GM21825 (cell line): ENCODE data around the gene KLHDC10.
"Not testable (repeated sequence)": the region's sequence is repeated elsewhere in the genome, so short reads cannot be mapped to it uniquely, and the experiment has no call there.

Experiments
- ATAC-seq: cut with Tn5 transposase; IDR thresholded peaks from one replicate; pipeline ENCODE4 v1.9.1; 2021; ENCODE audit warnings: mild to moderate bottlenecking, moderate library complexity; ENCODE audit not compliant: unreplicated experiment

KLHDC10 gene

DNA sequence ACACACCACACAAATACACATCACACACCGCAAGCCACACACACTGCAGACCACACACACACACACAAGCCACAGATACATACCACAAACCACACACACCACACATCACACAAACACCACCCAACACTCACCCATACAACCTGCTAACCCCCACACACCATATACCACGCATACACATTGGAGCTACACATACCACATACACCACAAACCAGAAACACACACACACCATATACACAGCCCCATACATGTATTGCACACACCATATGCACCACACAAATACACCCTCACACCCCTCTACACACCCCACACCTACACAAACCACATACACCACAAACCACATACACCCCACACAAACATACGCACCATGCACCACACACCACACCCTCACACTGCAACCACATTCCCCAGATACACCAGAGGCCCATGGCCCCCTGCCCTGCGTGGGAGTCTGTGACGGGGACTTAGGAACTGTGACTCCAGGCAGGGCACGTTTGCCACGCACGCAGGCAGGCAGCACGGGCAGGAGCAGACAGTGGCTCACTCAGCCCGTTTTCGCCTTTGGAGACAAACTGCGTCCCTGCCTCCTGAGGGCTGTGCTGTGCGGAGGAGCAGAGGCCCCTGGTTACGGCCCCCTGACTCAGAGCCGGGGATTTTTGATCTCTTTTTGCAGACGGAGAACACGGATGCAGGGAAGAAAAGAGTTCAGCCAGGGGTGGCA, 82.3 kb downstream of the KLHDC10 start:
- ATAC-seq, result no peak

- no peak for ATAC-seq
Observed at GRCh38 chr7:130153211-130153908, 83.0 kb downstream of the KLHDC10 start.

DNA sequence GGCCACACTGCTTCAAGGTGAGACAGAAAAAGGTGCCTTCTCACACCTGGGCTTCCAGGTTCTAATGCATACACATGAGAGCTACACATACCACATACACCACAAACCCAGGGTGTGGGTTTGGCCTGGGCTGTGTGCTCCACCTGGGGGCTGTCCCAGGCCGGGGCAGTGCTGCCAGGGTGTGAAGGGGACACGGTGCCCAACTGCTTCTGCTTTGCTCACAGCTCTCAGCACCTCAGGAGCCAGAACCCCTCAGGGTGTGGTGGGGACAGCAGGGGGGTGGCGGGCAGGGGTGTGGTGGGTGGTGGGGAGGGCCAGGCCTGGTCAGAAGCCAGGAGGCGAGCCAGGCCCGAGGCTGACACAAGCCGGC, 83.8 kb downstream of the KLHDC10 start:
- no peak for ATAC-seq

DNA sequence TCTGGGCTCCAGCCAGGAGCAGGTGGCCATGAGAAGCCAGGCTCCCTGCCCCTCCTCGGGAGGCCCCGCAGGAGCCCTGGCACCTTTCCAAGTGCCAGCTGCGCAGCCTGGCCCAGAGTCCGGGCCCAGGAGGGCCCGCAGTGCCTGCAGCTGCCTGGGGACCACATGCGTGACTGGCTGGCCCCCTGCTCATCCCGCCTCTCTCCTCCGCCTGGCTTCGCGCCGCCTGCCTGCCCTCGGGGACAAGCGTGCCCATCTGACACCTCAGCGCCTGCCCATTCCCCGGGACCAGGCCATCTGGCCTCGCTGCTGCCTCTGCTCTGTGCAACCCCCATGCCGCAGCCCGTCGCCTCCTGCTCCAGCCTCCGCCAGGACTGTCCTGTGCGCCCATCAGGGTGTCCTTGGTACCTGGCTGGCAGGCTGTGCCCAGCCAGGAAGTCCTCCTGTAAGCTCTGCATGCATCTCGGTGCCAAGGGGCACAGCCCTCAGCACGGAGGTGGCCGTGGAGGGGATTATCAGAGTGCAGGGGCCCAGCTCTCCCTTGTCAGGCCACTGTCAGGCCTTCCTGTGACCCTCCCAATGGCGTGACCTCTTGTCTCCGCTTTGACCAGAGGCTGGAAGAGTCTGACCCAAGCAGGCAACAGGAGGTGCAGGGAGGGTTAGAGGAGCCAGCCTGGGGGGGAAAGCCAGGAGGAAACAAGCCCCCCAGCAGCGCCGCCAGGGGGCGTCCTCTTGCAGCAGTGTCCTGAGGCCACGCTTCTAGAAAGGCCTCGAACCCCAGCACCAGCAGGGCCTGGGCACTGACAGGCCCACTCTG, 84.4 kb downstream of the KLHDC10 start:
- no peak for ATAC-seq

DNA sequence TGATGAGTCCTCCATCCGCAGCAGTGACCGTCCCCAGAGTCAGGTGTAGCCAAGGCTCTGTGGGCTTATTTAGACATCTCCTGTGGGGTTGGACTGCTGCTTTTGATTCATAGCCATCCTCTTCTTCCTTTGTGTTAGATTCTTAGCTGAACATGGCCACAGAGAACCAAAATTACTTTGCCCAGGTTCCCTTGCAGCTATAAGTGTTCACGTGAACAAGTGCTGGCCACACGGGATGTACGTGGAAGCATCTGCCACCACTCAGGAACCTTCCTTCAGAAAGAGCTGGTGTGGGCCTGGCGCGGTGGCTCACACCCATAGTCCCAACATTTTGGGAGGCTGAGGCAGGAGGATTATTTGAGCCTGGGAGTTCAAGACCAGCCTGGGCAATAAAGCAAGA, 85.8 kb downstream of the KLHDC10 start:
- ATAC-seq, result no peak

DNA sequence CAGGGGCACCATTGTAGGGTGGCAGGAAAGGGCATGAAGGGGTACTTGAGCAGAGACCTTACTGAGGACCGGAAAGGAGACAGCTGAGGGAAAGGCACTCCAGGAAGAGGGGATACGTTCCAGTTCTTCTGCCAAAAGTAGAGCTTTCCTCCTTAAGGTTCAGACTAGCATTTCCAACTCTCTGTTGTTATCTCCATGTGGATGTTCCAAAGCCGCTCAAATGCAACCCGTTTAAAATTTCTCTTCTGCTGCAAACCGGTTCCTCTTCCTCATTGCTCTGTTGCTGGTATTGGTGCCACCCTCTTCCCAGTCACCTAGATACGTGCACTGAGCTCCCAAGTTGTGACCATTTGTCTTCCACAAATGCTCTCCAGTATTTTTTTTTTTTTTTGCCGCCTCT, 87.4 kb downstream of the KLHDC10 start:
- no peak for ATAC-seq

DNA sequence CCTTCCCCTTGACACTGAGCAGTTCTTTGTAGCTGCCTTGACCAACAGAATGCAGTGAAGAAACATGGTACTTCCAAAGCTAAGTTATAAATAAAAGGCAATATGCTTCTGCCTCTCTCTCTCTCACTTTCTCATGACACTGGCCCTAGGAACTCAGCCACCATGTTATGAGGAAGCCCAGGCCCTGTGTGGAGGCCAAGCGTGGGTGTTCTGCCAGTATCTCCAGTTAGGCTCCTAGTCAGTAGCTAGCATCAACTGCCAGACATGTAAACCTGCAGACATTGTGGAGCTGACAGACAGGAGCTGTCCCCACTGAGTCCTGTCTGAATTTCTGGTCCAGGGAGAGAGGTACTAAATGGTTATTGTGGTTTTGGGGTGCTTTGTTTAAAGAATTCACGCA, 89.7 kb downstream of the KLHDC10 start:
- no peak for ATAC-seq

DNA sequence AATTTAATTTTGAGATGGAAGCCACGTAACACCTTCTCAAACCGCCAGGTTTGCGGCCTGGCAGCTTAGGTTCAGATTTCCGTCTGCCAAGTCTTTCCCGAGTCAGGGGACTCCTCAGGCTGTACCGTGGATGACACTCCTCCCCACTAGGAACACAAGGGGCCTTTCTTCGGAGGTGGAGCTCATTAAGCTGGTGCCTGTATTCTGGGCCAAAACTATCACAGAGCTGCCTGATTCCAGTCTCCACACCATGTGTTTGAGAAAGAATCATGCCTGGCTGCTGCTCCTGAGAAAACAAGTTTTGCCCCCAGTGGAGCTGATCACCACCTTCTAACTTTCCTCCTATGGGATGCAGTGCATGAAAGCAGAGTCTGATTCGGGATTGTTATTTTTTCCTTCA, 90.1 kb downstream of the KLHDC10 start:
- ATAC-seq, result no peak

DNA sequence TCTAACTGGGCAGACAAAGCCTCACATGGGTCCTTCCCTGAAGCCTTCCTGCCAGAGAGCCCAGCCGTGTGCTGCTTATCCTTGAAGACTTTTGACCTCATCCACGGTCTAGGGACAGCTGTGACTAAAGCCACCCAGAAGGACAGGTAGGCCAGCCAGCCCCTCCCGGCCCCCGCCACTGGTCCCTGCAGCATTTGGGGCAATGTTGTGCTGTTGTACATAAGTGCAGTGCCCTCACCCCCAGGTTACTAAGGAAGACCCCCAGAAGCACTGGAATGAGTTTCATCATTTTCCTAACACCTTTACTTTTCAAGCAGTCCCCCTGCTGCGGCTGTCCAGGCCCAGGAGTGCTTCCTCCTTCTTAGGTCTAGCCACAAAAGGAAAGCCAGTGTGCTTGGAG, 91.9 kb downstream of the KLHDC10 start:
- ATAC-seq, result no peak

DNA sequence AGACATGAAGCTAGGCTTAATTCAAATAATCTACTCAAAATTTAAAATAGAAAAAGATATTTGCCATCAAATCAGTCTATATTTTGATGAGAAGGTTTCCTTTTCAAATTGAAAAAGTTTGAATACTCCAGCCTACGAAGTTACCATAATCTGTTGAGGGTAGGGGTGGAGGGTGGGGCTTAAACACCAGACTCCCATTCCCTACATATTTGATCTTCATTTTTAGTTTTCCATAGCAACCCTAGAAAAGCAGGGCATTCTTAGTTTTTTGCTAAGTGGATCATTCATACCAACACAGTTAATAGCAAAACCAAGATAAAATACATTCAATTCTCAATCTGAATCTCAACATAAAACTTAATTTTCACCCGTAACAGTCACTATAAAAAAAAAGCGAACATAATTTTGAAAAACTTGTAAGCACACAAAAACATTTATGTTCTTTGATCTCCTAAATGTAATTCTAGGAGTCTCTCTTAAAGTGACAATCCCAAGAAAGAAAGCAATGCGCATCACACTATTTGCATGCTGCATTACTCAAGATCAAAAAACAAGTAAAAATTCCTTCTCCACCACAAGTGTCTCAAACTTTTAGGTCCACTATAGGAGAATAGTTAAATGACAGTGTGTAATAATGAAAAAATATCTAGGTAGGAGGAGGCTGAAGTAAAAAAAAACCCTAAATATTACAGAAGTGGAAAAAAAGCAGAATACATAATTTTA, 104.1 kb downstream of the KLHDC10 start:
- ATAC-seq, result no peak

GRCh38 chr7:130178251-130178650, 107.9 kb downstream of the KLHDC10 start:
- ATAC-seq, result no peak

DNA sequence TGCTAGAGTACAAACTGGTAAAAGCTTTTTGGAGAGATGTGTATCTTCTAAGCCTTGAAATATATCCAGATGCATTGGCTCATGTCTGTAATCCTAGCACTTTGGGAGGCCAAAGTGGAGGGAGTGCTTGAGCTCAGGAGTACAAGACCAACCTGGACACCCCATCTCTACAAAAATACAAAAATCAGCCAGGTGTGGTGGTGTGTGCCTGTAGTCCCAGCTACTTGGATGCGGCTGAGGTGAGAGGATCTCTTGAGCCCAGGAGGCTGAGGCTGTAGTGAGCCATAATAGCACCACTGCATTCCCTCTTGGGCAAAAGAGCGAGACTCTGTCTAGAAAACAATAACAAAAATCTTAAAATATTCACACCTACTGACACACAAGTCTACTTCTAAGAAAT, 109.3 kb downstream of the KLHDC10 start:
- ATAC-seq, result no peak

DNA sequence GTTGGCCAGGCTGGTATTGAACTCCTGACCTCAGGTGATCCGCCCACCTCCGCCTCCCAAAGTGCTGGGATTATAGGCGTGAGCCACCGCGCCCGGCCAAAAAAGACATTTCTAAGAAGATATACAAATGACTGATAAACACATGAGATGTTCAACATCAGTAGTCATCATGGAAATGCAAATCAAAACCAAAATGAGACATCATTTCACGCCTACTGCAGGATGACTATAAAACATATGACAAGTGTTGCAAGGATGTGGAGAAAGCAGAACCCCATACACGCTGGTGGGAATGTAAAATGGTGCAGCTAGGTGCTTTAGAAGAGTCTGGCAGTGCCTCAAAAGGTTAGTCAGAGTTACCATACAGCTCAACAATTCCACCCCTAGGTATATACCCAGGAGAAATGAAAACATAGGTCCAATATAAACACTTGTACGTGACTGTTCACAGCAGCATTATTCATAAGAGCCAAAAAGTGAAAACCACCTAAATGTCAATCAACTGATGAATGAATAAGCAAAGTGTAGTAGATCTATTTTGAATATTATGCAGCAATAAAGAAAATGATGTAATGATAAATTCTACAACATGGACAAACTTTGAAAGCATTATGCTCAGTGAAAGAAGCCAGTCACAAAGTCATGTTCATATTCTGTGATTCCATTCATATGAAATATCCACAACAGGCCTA, 110.4 kb downstream of the KLHDC10 start:
- ATAC-seq, result no peak

- no peak for ATAC-seq
Observed at GRCh38 chr7:130181263-130181605, 110.9 kb downstream of the KLHDC10 start.

DNA sequence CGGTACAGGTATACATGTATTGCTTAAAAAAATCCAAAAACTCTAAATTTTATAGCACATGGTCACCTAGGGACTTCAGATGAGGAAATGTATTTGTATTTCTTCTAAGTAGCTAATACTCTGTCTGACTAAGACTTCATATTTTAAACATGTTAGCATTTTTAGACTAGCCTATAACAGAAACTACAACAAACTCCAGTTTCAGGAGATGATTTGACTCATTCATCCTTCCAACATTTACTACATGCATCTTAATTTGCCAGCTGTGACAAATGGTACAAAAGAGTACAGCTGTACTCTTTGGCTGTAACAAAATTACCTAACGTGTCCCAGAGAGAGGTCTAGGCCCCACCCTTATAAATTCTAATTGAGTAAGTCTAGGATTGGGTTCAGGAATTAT, 112.7 kb downstream of the KLHDC10 start:
- ATAC-seq, result peak; percentile 76

DNA sequence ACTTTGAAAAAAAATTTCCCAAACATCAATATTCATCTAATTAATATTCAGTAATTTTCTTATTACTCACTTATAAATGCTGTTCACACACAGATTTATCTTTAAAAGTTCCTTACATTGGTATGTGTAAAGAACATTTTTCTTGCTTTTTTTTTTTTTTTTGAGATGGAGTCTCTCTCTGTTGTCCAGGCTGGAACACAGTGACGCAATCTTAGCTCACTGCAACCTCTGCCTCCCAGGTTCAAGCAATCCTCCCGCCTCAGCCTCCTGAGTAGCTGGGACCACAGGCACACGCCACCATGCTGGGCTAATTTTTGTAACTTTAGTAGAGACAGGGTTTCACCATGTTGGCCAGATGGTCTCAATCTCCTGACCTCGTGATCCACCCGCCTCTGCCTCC, 114.0 kb downstream of the KLHDC10 start:
- not testable (repeated sequence) for ATAC-seq
